HG02588 (cell line): ENCODE results near the gene CFHR4.
"Not testable (repeated sequence)": the region's sequence is repeated elsewhere in the genome, so short reads cannot be mapped to it uniquely, and the experiment has no call there.

Source experiments
- ATAC-seq: cut with Tn5 transposase; IDR thresholded peaks from one replicate; pipeline ENCODE4 v1.9.1; 2021; ENCODE audit warnings: mild to moderate bottlenecking, moderate library complexity; ENCODE audit not compliant: unreplicated experiment

CFHR4 gene

DNA sequence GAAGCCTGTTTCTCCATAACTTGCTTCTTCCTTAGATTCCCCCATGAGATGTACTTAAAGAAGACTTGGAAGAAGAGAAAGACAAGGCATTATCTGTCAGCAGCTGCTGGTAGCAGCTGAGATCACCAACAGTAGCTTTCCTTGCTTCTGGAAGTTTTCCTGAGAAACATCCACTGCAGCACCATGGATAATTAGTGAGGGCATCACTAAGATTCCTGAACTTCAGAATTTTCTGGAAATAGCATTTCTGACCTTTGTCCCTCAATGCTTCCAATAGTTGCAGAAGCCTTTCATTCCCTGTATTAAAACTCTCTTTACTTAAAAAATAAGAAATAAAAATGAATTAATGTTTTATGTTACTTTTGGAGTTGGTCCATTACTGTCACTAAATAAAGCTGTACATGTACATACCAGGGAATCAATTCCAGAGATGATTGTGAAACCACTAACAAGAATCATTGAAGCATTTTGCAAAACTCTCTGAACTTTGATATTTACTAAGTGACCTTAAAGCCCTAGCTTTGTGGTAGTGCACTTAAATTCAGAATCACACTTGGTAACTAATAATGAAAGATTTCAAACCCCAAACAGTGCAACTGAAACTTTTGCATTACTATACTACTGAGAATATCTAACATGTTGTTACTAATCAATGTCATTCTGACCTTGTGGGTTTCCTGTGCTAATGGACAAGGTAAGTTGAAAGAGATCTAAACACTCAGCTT is at the start of gene CFHR4:
CFHR4 (plus strand) TSS at position 538 of the 725 bp plus-strand sequence; CDS start at position 637, 99 bp downstream.
- ATAC-seq, result no peak

GRCh38 chr1:196849613-196850492 is 38.0 kb upstream of the CFHR4 start:
- not testable (repeated sequence) for ATAC-seq

DNA sequence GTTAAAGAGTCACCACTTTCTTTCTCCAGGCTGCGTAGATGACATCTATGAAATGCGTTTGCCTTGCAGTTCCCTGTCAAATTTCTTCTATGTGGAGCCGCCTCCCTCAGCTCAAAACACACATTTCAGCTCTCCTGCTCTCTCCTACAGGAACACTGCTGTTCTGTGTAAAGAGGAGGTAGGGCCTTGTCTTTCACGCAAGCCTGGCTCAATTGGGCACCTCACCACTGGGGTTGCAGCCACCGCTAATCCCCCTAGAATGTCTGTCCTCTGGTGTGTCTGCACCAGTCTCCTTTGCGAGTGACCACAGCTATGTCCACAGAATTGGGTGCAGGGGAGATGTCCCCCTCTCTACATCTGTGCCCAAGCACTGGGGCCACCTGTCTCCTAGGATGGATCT is 31.8 kb upstream of the CFHR4 start:
- no peak for ATAC-seq

- ATAC-seq, result no peak
Measured at GRCh38 chr1:196857188-196857587, 30.7 kb upstream of the CFHR4 start.

GRCh38 chr1:196858811-196859210 is 29.0 kb upstream of the CFHR4 start:
- ATAC-seq, result no peak

- ATAC-seq, result no peak
Measured at GRCh38 chr1:196860323-196860884, 27.4 kb upstream of the CFHR4 start.

DNA sequence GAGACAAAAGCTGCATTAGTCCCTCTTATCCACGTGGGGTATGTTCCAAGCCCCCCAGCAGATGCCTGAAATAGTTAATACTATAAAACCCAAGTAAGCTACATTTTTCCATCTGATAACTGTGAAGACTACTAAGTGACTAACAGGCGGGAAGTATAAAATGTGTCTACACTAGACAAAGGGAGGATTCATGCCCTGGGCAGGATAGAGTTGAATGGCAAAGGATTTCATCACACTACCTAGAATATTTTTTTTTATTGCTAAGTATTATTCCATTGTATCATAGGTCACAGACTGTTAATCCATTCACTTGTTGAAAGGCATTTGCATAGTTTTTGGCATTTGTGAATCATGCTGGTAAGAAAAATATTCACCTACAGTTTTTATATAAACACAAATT is 26.4 kb upstream of the CFHR4 start:
- no peak for ATAC-seq

DNA sequence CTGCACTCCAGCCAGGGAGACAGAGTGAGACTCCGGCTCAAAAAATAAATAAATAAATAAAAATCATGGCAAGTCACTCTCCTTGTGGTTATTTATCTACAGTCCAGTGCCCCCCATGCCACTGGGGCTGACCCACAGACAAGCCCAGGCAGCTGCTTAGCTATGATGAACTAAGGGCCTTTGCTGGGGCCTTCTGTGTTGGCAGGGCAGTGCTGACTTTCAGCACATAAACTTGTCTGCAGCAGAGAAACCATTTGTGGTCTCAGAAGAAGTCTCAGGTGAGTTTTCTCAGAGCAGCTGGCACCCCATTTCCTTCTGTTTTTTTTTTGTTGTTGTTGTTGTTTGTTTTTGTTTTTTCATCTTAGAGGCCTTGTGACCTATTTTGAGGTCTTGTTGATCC is 20.9 kb upstream of the CFHR4 start:
- no peak for ATAC-seq

- ATAC-seq, result no peak
Measured at GRCh38 chr1:196873385-196873784, 14.5 kb upstream of the CFHR4 start.

- ATAC-seq, result no peak
Measured at GRCh38 chr1:196875935-196876334, 11.9 kb upstream of the CFHR4 start.

GRCh38 chr1:196877964-196878363 is 9.9 kb upstream of the CFHR4 start:
- no peak for ATAC-seq

DNA sequence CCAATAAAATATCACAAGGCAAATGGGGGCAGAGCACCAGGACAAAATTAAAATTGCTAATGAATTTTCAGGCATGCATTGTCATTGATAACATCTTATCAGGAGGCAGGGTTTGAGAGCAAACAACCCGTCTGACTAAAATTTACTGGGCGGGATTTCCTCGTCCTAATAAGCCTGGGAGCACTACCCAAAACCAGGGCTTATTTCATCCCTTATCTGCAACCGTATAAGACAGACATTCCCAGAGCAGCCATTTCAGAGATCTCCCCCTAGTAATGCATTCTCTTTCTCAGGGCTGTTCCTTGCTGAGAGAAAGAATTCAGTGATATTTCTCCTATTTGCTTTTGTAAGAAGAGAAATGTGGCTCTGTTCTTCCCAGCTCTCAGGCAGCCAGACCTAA is 1.3 kb upstream of the CFHR4 start:
- not testable (repeated sequence) for ATAC-seq

DNA sequence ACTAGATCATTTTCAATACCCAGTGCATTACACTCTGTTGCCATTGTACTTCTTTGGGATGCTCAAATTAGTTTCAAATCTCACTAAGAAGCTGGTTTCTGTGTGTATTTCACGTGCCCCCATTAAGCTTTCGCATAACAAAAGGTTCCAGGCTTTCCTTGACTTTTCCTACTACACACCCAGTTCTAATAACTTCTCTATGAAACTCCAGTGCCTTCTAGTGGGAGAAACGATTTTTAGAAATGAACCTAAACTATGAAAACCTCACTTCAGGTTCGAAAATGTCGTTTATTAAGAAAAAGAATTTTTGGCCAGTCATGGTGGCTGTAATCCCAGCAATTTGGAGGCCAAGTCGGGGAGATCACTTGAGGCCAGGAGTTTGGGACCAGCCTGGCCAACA is 2.8 kb downstream of the CFHR4 start:
- ATAC-seq, result no peak

DNA sequence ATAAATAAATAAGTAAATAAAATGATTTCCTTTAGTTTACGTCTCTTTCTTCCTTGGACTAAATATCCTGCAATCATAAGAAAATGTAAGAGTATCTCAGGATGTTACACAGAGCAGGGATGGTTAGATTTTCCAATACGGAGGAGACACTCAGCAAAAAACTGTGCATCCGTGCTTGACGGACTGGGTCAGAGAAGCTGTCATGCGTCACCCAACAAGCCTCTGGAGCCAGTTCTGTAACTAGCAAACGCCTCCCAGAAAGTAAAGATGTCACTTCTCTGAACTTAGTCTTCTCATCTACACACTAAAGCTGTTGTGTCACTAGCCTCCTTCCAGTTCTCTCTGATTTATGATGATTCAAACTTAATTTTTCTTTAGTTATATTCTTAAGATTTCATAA is 3.4 kb downstream of the CFHR4 start:
- ATAC-seq, result no peak

DNA sequence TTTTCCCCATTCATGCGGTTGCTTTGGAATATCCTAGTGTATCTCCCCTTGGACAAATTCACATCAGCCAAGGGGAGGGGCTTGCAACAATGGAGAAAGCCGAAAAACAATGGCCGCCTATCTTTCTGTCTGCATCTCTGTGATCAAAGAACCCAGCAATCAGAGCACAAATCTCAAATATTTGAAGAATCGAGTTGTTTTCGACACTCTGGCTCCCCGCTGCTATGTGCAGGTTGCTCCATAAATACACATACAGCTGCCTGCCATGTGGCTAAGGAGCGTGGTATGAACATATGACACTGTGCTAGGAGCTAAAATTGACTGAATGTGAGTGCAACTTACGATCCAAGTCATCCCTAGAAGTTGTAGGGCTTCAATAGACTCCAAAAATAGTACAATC is 8.5 kb downstream of the CFHR4 start:
- no peak for ATAC-seq

DNA sequence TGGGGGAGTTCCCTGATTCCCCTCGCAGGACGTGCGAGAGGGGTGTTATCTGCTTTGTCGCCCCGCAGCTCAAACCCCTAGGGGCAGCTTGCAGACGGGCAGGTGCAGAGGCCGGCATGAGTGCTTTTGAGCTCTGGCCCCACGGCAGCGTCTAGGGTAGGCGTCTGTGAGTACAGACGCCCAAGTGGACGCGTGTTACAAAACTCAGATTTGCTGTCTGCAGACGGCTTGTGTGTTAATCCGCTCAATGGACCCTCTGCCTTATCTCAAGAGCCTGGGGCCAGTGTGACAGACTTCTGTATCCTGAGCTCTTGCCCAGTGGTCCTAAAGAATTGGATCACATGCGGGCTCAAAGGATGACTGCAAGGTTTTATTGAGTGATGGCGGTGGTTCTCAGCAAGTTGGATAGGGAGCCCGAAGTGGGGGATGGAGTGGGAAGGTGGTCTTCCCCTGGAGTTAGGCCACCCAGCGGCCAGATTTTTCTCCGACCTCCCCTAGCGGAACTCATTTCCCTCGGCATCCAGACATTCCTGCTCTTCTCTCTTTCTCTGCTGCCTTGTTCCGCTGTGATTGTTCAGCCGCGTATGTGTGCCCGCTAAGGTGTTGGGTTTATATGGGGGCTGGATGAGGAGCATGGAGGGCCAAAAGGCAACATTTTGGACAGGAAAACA is 9.4 kb downstream of the CFHR4 start:
- ATAC-seq, result no peak

- ATAC-seq, result no peak
Measured at GRCh38 chr1:196902344-196902743, 14.5 kb downstream of the CFHR4 start.

DNA sequence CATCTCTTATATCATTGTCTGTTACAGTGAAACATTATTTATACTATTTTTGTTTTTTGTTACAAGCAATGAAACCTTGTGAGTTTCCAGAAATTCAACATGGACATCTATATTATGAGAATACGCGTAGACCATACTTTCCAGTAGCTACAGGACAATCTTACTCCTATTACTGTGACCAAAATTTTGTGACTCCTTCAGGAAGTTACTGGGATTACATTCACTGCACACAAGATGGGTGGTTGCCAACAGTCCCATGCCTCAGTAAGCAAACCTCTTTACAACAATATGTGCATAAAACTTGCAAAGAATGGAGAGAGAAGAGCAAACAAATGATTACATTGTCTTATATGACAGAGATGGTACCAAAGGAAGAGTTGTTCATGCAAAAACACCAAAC is 22.4 kb downstream of the CFHR4 start:
- ATAC-seq, result no peak

DNA sequence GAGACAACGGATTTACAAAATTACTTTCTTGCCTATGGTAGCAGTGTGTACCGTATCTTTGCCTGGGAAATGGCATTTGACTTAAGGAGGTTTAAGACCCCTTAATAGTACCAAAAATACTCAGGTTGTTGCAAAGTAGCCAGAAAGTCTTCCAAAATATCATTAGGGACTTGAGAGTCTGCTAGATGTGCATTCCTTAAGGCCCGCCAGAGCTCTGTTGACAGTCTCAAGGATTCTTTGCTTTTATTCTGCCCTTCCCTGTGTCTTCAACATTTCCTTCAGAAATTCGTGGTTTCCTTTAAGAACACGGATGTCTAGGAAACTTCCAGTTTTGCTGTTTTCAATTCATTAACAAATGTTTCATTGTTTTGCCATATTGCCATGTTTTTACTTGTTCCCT is 24.4 kb downstream of the CFHR4 start:
- not testable (repeated sequence) for ATAC-seq

GRCh38 chr1:196926839-196927238 is 39.0 kb downstream of the CFHR4 start:
- ATAC-seq, result not testable (repeated sequence)

DNA sequence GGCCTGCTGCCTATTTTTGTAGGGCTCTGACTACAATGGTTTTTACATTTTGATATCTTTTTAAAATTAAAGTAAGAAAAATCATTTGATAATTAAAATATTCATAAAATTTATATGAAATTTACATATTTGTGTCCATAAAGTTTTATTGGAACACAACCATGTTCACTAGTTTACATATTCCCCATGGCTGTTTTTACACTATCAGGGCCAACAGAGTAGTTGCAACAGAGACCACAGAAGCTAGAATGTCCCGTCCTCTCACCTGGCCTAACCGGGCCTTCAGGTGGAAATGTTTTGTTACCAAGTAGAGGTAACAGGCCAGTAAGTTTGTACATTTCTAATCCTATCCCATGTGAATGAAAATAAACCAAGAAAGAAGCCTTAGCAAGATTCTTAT is 45.0 kb downstream of the CFHR4 start:
- not testable (repeated sequence) for ATAC-seq
